ENCODE data around the gene OR6V1. TPM values are rescaled to one million over a fixed set of nuclear protein-coding genes. Genes with fewer than 3 reads are reported as not detected.

The OR6V1 gene
- polyA plus RNA-seq, 1 experiment: not detected

DNA sequence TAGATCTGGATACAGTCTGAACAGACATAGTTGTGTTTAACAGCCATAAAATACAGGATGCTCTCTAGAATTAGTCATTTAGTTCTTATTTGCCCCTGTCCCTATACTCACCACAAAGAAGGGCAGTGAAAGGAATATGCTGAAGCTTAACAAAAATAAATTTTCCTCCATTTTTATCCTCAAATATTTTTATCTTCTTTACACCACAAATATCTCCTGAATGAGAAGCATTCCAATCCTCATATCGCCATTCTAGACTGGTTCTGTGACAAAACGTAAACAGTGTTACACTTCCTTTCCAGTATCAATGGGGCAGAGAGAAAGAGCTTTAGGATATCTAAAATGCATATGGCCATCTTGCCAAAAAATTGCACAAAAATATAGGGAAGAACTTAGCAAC is 26.8 kb upstream of the OR6V1 start:
- TF ChIP-seq, protein P1, sequence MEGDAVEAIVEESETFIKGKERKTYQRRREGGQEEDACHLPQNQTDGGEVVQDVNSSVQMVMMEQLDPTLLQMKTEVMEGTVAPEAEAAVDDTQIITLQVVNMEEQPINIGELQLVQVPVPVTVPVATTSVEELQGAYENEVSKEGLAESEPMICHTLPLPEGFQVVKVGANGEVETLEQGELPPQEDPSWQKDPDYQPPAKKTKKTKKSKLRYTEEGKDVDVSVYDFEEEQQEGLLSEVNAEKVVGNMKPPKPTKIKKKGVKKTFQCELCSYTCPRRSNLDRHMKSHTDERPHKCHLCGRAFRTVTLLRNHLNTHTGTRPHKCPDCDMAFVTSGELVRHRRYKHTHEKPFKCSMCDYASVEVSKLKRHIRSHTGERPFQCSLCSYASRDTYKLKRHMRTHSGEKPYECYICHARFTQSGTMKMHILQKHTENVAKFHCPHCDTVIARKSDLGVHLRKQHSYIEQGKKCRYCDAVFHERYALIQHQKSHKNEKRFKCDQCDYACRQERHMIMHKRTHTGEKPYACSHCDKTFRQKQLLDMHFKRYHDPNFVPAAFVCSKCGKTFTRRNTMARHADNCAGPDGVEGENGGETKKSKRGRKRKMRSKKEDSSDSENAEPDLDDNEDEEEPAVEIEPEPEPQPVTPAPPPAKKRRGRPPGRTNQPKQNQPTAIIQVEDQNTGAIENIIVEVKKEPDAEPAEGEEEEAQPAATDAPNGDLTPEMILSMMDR (IDR thresholded peaks at IDR 0.05; ENCODE audit: insufficient read depth, low read depth, low read length): no peak
- ChIA-PET POLR2A (interaction anchor here (1.0 kb wide), 1 partner anchor 9 kb away, joined by 6 read pairs; no protein-coding TSS in a partner anchor), CTCF (interaction anchor here (0.7 to 0.9 kb wide), 3 partner anchors 13 to 38 kb away, joined by 3 read pairs; no protein-coding TSS in a partner anchor)
- Histone ChIP-seq H3K27me3 (ENCODE audit: control insufficient read depth, insufficient read depth, low read length) (no peaks in the 10 kb centered on the region), H3K36me3 (ENCODE audit: control insufficient read depth, insufficient read depth, low read length) (no peaks in the 10 kb centered on the region), H3K4me3 (ENCODE audit: low read depth, low read length) (no peak overlapping the region)
- no peak for DNase-seq (ENCODE audit: low read depth)

GRCh38 chr7:143027032-143027431 is 25.1 kb upstream of the OR6V1 start, which contains the start of gene OR9A2:
Gene OR9A2 (minus strand): TSS chr7:143027132. CDS start chr7:143027132, 0 bp downstream.
- POLR2A ChIA-PET: no interaction called here

DNA sequence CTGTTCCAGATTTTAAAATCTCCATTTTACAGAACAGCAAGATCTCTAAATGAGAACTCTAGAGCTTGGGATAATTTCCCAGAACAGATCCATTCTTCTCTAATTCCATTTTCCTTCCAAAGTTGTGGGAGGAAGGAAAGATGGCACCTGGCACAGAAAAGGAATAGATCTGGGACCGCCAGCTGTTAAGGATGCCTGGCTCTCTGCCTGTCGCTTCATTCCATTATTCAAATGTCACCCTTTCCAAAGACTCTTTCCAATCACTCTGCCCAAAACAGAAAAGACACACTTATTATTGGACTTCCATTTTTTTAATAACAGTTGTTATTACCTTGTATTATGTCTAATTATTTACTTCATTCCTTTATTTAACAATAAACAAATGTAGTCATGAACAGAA is 24.5 kb upstream of the OR6V1 start:
- Histone ChIP-seq H3K36me3 (ENCODE audit: control insufficient read depth, insufficient read depth, low read length) (no peaks in the 10 kb centered on the region), H3K4me3 (ENCODE audit: low read depth, low read length) (no peak overlapping the region), H3K27me3 (ENCODE audit: control insufficient read depth, insufficient read depth, low read length) (peaks cover 2% of the 10 kb centered on the region; the same call in 1 of the 2 replicates)
- DNase-seq (ENCODE audit: low read depth): no peak
- ChIA-PET POLR2A (no interaction called here), CTCF (interaction anchor here (0.6 kb wide), 1 partner anchor 174 kb away, joined by 3 read pairs; no protein-coding TSS in a partner anchor)
- TF ChIP-seq, protein P1 (IDR thresholded peaks at IDR 0.05; ENCODE audit: insufficient read depth, low read depth, low read length): no peak

More at GRCh38 chr7:143027032-143027431, 25.1 kb upstream of the OR6V1 start, which contains the start of gene OR9A2:
- TF ChIP-seq, protein P1 (IDR thresholded peaks at IDR 0.05; ENCODE audit: insufficient read depth, low read depth, low read length): no peak
- H3K4me3 ChIP-seq (ENCODE audit: low read depth, low read length): no peak within 1 kb of the TSS
- peaks cover 2% of the 10 kb centered on the region; the same call in 1 of the 2 replicates for H3K27me3 ChIP-seq (ENCODE audit: control insufficient read depth, insufficient read depth, low read length)
- no peaks in the 10 kb centered on the region for H3K36me3 ChIP-seq (ENCODE audit: control insufficient read depth, insufficient read depth, low read length)
- no peak for DNase-seq (ENCODE audit: low read depth)
- CTCF ChIA-PET: interaction anchor here (0.6 kb wide), 1 partner anchor 173 kb away, joined by 3 read pairs; no protein-coding TSS in a partner anchor

- ChIA-PET POLR2A (no interaction called here), CTCF (no interaction called here)
- Histone ChIP-seq H3K4me3 (ENCODE audit: low read depth, low read length) (no peak overlapping the region), H3K36me3 (ENCODE audit: control insufficient read depth, insufficient read depth, low read length) (no peaks in the 10 kb centered on the region), H3K27me3 (ENCODE audit: control insufficient read depth, insufficient read depth, low read length) (no peaks in the 10 kb centered on the region)
- DNase-seq (ENCODE audit: low read depth): no peak
- TF ChIP-seq, protein P1 (IDR thresholded peaks at IDR 0.05; ENCODE audit: insufficient read depth, low read depth, low read length): no peak
Measured at GRCh38 chr7:143038635-143039034, 13.5 kb upstream of the OR6V1 start.

DNA sequence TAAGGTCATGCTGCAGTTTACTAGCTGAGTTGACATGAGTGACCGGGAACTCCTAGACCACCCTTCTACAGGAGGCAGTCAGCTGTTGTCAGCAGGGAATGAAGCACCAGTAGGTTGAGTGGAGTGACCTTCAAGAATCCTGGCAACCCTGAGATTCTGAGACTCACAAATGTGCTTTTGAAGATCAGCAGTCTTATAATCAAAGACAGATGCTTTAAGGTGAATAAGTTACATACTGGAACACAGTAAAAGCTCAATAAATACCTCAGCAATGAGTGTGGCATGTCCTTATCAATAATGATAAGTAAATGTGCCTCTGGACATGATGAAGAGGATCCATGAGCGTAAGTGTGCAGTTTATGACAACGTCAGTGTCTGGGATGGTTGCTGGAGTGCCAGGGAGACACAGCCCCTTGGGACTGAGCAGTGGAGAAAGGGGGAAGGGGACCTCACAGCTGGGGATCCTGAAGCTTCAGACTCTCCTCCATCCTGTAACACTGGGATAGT is 11.9 kb upstream of the OR6V1 start:
- ChIA-PET CTCF (interaction anchor here (1.1 to 1.5 kb wide), 4 partner anchors 9 to 174 kb away, joined by 3 to 6 read pairs (median 4); no protein-coding TSS in a partner anchor), POLR2A (no interaction called here)
- DNase-seq (ENCODE audit: low read depth): no peak
- H3K4me3 ChIP-seq (ENCODE audit: low read depth, low read length): no peak overlapping the region
- no peaks in the 10 kb centered on the region for H3K36me3 ChIP-seq (ENCODE audit: control insufficient read depth, insufficient read depth, low read length)
- TF ChIP-seq, protein P1 (IDR thresholded peaks at IDR 0.05; ENCODE audit: insufficient read depth, low read depth, low read length): no peak
- no peaks in the 10 kb centered on the region for H3K27me3 ChIP-seq (ENCODE audit: control insufficient read depth, insufficient read depth, low read length)

All from BJ (cell line).